ENCODE results near the gene LNPEP.

The LNPEP gene

GRCh38 chr5:96994493-96994892 is 58.6 kb downstream of the LNPEP start:
- Histone ChIP-seq H3K27me3 (ENCODE audit: control insufficient read depth, insufficient read depth, low read length, poor library complexity, severe bottlenecking) (no peaks in the 10 kb centered on the region), H3K9me3 (ENCODE audit: control insufficient read depth, low read length) (no peaks in the 10 kb centered on the region), H3K36me3 (ENCODE audit: control insufficient read depth, insufficient read depth, low read length) (no peaks in the 10 kb centered on the region), H3K4me1 (ENCODE audit: control insufficient read depth, insufficient read depth, low read length) (no peaks in the 10 kb centered on the region), H3K4me3 (ENCODE audit: insufficient read depth, low read depth, low read length) (no peak overlapping the region), H3K27ac (ENCODE audit: insufficient read depth, low read depth, low read length, poor library complexity, severe bottlenecking) (no peak overlapping the region)
- WGBS, 2 experiments: 91 to 93% methylated on average over 3 of the region's 3 CpGs

GRCh38 chr5:96995419-96995818 is 59.5 kb downstream of the LNPEP start:
- H3K27me3 ChIP-seq (ENCODE audit: control insufficient read depth, insufficient read depth, low read length, poor library complexity, severe bottlenecking): no peaks in the 10 kb centered on the region
- 86 to 92% methylated on average over 3 of the region's 3 CpGs for WGBS, 2 experiments
- no peak overlapping the region for H3K4me3 ChIP-seq (ENCODE audit: insufficient read depth, low read depth, low read length)
- no peaks in the 10 kb centered on the region for H3K4me1 ChIP-seq (ENCODE audit: control insufficient read depth, insufficient read depth, low read length)
- no peaks in the 10 kb centered on the region for H3K36me3 ChIP-seq (ENCODE audit: control insufficient read depth, insufficient read depth, low read length)
- H3K9me3 ChIP-seq (ENCODE audit: control insufficient read depth, low read length): no peaks in the 10 kb centered on the region
- H3K27ac ChIP-seq (ENCODE audit: insufficient read depth, low read depth, low read length, poor library complexity, severe bottlenecking): no peak overlapping the region

- H3K27me3 ChIP-seq (ENCODE audit: control insufficient read depth, insufficient read depth, low read length, poor library complexity, severe bottlenecking): no peaks in the 10 kb centered on the region
- H3K27ac ChIP-seq (ENCODE audit: insufficient read depth, low read depth, low read length, poor library complexity, severe bottlenecking): no peak overlapping the region
- H3K36me3 ChIP-seq (ENCODE audit: control insufficient read depth, insufficient read depth, low read length): no peaks in the 10 kb centered on the region
- no peaks in the 10 kb centered on the region for H3K4me1 ChIP-seq (ENCODE audit: control insufficient read depth, insufficient read depth, low read length)
- H3K4me3 ChIP-seq (ENCODE audit: insufficient read depth, low read depth, low read length): no peak overlapping the region
- 58% methylated on average over 2 of the region's 2 CpGs; no CpG with 5 or more reads in 1 of the 2 experiments for WGBS, 2 experiments
- no peaks in the 10 kb centered on the region for H3K9me3 ChIP-seq (ENCODE audit: control insufficient read depth, low read length)
These were observed 61.5 kb downstream of the LNPEP start for GRCh38 chr5:96997265-96997859.

- Histone ChIP-seq H3K9me3 (ENCODE audit: control insufficient read depth, low read length) (no peaks in the 10 kb centered on the region), H3K36me3 (ENCODE audit: control insufficient read depth, insufficient read depth, low read length) (no peaks in the 10 kb centered on the region)
- WGBS, 2 experiments: 92 to 100% methylated on average over 1 of the region's 1 CpG
These were observed 64.0 kb downstream of the LNPEP start for GRCh38 chr5:96999856-97000255.

GRCh38 chr5:97000391-97000790 is 64.5 kb downstream of the LNPEP start:
- no peaks in the 10 kb centered on the region for H3K36me3 ChIP-seq (ENCODE audit: control insufficient read depth, insufficient read depth, low read length)
- H3K27me3 ChIP-seq (ENCODE audit: control insufficient read depth, insufficient read depth, low read length, poor library complexity, severe bottlenecking): no peaks in the 10 kb centered on the region
- no peak overlapping the region for H3K27ac ChIP-seq (ENCODE audit: insufficient read depth, low read depth, low read length, poor library complexity, severe bottlenecking)
- H3K4me3 ChIP-seq (ENCODE audit: insufficient read depth, low read depth, low read length): no peak overlapping the region
- 94% methylated on average over 3 of the region's 3 CpGs for WGBS, 2 experiments
- H3K4me1 ChIP-seq (ENCODE audit: control insufficient read depth, insufficient read depth, low read length): no peaks in the 10 kb centered on the region
- H3K9me3 ChIP-seq (ENCODE audit: control insufficient read depth, low read length): no peaks in the 10 kb centered on the region

More at GRCh38 chr5:96999856-97000255, 64.0 kb downstream of the LNPEP start:
- Histone ChIP-seq H3K4me3 (ENCODE audit: insufficient read depth, low read depth, low read length) (no peak overlapping the region), H3K27me3 (ENCODE audit: control insufficient read depth, insufficient read depth, low read length, poor library complexity, severe bottlenecking) (no peaks in the 10 kb centered on the region), H3K27ac (ENCODE audit: insufficient read depth, low read depth, low read length, poor library complexity, severe bottlenecking) (no peak overlapping the region), H3K4me1 (ENCODE audit: control insufficient read depth, insufficient read depth, low read length) (no peaks in the 10 kb centered on the region)

- H3K27ac ChIP-seq (ENCODE audit: insufficient read depth, low read depth, low read length, poor library complexity, severe bottlenecking): no peak overlapping the region
- H3K36me3 ChIP-seq (ENCODE audit: control insufficient read depth, insufficient read depth, low read length): no peaks in the 10 kb centered on the region
- H3K9me3 ChIP-seq (ENCODE audit: control insufficient read depth, low read length): no peaks in the 10 kb centered on the region
- no CpG with 5 or more reads among the region's 1 CpG for WGBS, 2 experiments
- no peaks in the 10 kb centered on the region for H3K27me3 ChIP-seq (ENCODE audit: control insufficient read depth, insufficient read depth, low read length, poor library complexity, severe bottlenecking)
- H3K4me1 ChIP-seq (ENCODE audit: control insufficient read depth, insufficient read depth, low read length): no peaks in the 10 kb centered on the region
- no peak overlapping the region for H3K4me3 ChIP-seq (ENCODE audit: insufficient read depth, low read depth, low read length)
These were observed 67.1 kb downstream of the LNPEP start for GRCh38 chr5:97002983-97003382.

DNA sequence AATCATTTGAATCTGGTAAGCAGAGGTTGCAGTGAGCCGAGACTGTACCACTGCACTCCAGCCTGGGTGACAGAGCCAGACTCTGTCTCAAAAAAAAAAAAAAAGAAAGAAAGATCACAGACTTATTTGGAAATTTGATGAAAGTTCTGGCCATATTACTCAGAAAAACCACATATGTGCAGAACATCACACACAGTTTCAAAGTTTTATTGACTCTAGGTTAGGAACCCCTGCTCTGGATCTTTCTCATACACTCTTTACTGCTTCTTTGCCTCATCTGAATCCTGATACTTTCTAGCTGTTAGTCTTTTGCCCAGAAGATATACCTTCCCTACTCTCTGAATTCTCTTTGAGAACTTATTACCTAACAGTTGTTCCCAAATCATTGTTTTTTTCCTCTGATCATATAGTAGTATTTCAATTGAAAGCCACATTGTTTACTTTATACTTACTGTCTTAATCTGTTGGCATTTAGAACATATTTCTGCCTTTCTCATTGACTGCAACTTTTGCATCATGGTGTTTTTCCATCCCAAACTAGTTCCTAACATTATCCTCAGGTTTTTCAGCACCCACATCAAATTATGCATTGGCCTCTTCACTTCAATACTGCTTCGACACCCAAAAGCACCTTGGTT is 68.7 kb downstream of the LNPEP start:
- Histone ChIP-seq H3K27me3 (ENCODE audit: control insufficient read depth, insufficient read depth, low read length, poor library complexity, severe bottlenecking) (no peaks in the 10 kb centered on the region), H3K4me3 (ENCODE audit: insufficient read depth, low read depth, low read length) (no peak overlapping the region), H3K36me3 (ENCODE audit: control insufficient read depth, insufficient read depth, low read length) (no peaks in the 10 kb centered on the region), H3K27ac (ENCODE audit: insufficient read depth, low read depth, low read length, poor library complexity, severe bottlenecking) (no peak overlapping the region), H3K4me1 (ENCODE audit: control insufficient read depth, insufficient read depth, low read length) (no peaks in the 10 kb centered on the region), H3K9me3 (ENCODE audit: control insufficient read depth, low read length) (no peaks in the 10 kb centered on the region)
- WGBS, 2 experiments: 98% methylated on average over 2 of the region's 2 CpGs

DNA sequence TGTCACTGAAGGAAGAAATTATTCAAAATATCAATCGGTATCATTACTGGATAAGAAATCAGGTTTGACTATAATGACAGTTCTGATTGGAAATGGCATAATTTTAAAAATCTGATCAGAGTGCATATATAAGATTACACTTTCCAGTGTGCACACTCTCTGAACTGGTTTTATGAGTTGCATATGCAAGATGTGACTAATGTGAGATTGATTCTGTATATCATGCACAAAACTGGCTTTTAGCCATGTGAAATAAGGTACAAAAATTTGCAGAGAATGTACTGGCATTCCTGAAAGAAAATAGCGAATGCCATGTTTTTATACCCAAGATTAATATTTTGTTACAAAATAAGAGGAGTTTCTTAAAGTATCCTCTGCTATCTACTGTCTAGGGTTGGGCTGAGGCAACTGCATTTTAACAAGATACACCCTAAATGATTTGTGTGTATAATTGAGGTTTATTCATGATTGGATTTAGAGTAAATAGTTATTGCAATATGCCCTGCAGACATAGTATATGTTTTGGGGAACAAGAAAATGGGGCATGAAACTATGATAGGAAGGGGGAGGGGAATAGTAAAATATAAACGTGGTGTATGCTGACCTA is 70.7 kb downstream of the LNPEP start:
- H3K27me3 ChIP-seq (ENCODE audit: control insufficient read depth, insufficient read depth, low read length, poor library complexity, severe bottlenecking): no peaks in the 10 kb centered on the region
- H3K27ac ChIP-seq (ENCODE audit: insufficient read depth, low read depth, low read length, poor library complexity, severe bottlenecking): no peak overlapping the region
- 87 to 100% methylated on average over 1 to 3 of the region's 3 CpGs for WGBS, 2 experiments
- H3K36me3 ChIP-seq (ENCODE audit: control insufficient read depth, insufficient read depth, low read length): no peaks in the 10 kb centered on the region
- no peak overlapping the region for H3K4me3 ChIP-seq (ENCODE audit: insufficient read depth, low read depth, low read length)
- no peaks in the 10 kb centered on the region for H3K4me1 ChIP-seq (ENCODE audit: control insufficient read depth, insufficient read depth, low read length)
- no peaks in the 10 kb centered on the region for H3K9me3 ChIP-seq (ENCODE audit: control insufficient read depth, low read length)

GRCh38 chr5:97009212-97009898 is 73.5 kb downstream of the LNPEP start:
- H3K9me3 ChIP-seq (ENCODE audit: control insufficient read depth, low read length): no peaks in the 10 kb centered on the region
- no peak overlapping the region for H3K27ac ChIP-seq (ENCODE audit: insufficient read depth, low read depth, low read length, poor library complexity, severe bottlenecking)
- 90 to 97% methylated on average over 3 of the region's 3 CpGs for WGBS, 2 experiments
- H3K4me1 ChIP-seq (ENCODE audit: control insufficient read depth, insufficient read depth, low read length): no peaks in the 10 kb centered on the region
- H3K27me3 ChIP-seq (ENCODE audit: control insufficient read depth, insufficient read depth, low read length, poor library complexity, severe bottlenecking): no peaks in the 10 kb centered on the region
- no peak overlapping the region for H3K4me3 ChIP-seq (ENCODE audit: insufficient read depth, low read depth, low read length)
- no peaks in the 10 kb centered on the region for H3K36me3 ChIP-seq (ENCODE audit: control insufficient read depth, insufficient read depth, low read length)

DNA sequence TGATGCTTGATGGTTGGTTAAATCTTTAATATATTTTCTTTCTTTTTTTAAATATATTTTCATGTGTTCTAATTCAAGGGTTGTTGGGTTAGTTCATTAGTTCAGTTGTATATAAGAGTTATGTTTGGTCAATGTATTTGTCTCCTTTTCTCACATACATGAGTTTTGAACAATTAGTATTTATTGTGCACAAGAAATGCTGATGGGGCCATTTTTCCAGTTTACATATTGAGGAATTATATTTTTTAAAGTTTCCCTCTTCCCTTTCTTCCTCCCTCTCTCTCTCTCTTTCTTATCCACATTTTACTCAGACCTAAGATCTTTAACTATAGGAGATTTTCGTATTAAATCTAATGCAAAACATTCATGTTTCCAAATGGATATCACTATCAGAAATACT is 74.0 kb downstream of the LNPEP start:
- Histone ChIP-seq H3K4me1 (ENCODE audit: control insufficient read depth, insufficient read depth, low read length) (no peaks in the 10 kb centered on the region), H3K4me3 (ENCODE audit: insufficient read depth, low read depth, low read length) (no peak overlapping the region), H3K36me3 (ENCODE audit: control insufficient read depth, insufficient read depth, low read length) (no peaks in the 10 kb centered on the region), H3K27me3 (ENCODE audit: control insufficient read depth, insufficient read depth, low read length, poor library complexity, severe bottlenecking) (no peaks in the 10 kb centered on the region), H3K9me3 (ENCODE audit: control insufficient read depth, low read length) (no peaks in the 10 kb centered on the region), H3K27ac (ENCODE audit: insufficient read depth, low read depth, low read length, poor library complexity, severe bottlenecking) (no peak overlapping the region)
- 100% methylated on average over 1 of the region's 1 CpG; no CpG with 5 or more reads in 1 of the 2 experiments for WGBS, 2 experiments
